H1 (cell line): Measurements from ENCODE around the gene MAGIX. TPM values are rescaled to one million over a fixed set of nuclear protein-coding genes. Genes with fewer than 3 reads are reported as not detected.

Source experiments
- CTCF ChIA-PET: fragments of 300-600 bp; sonication (Branson Sonifier 250); formaldehyde crosslinking; loops from one replicate; lab custom pipeline; 2021; ENCODE audit not compliant: partially characterized antibody; lab: Charles Lee
- POLR2A ChIA-PET: fragments of 300-600 bp; sonication (Branson Sonifier 250); formaldehyde crosslinking; loops from one replicate; lab custom pipeline; 2021; ENCODE audit warnings: inconsistent platforms; ENCODE audit not compliant: partially characterized antibody; lab: Charles Lee
- DNase-seq, 2 experiments: peaks; one replicate each; pipeline versions ENCODE4 v3.0.0 to v3.0.0-alpha.2; 2010 to 2022; ENCODE audit warnings: low spot score in 2 of 2, low read depth in 1 of 2, mixed read lengths in 1 of 2
- FAIRE-seq: peaks from 2 replicates; lab custom pipeline; 2011; peaks lifted over from hg19 to GRCh38; lab: Jason Lieb, UNC
- H2AFZ ChIP-seq: 2 replicates; pipeline ENCODE4 v1.8.1; 2012; ENCODE audit warnings: low read length, inconsistent platforms
- H2AK5ac ChIP-seq: 2 replicates; pipeline ENCODE4 v1.6.1; 2013; ENCODE audit warnings: low read depth, low read length
- H2BK120ac ChIP-seq: replicated peaks from 2 replicates; pipeline ENCODE3; 2013; ENCODE audit warnings: low read depth, low read length, inconsistent platforms
- H2BK12ac ChIP-seq: 2 replicates; pipeline ENCODE4 v1.6.1; 2013; ENCODE audit warnings: low read depth, low read length
- H2BK15ac ChIP-seq: 2 replicates; pipeline ENCODE4 v1.6.1; 2013; ENCODE audit warnings: low read length
- H2BK20ac ChIP-seq: 2 replicates; pipeline ENCODE4 v1.6.1; 2013; ENCODE audit warnings: low read length
- H2BK5ac ChIP-seq: 2 replicates; pipeline ENCODE4 v1.6.1; 2013; ENCODE audit warnings: low read depth, low read length
- H3K14ac ChIP-seq: 2 replicates; pipeline ENCODE4 v1.6.1; 2013; ENCODE audit warnings: inconsistent platforms; ENCODE audit not compliant: insufficient read length
- H3K18ac ChIP-seq: 2 replicates; pipeline ENCODE4 v1.6.1; 2013; ENCODE audit warnings: low read length; ENCODE audit errors: extremely low read depth
- H3K23ac ChIP-seq: 2 replicates; pipeline ENCODE4 v1.6.1; 2013; ENCODE audit warnings: inconsistent platforms; ENCODE audit not compliant: insufficient read length
- H3K23me2 ChIP-seq: 2 replicates; pipeline ENCODE4 v1.6.1; 2013; ENCODE audit warnings: low read depth, low read length
- H3K27ac ChIP-seq: 2 replicates; pipeline ENCODE4 v1.6.1; 2011; ENCODE audit warnings: low read depth, low read length, inconsistent platforms
- H3K27me3 ChIP-seq, 4 experiments: replicated peaks in 1 of 4; 1 replicate in 1 of 4; 2 replicates in 3 of 4; pipeline versions ENCODE4 v1.6.1 to v1.8.1; 2011 to 2013; ENCODE audit warnings: low read length in 3 of 4, mild to moderate bottlenecking in 3 of 4, inconsistent platforms in 2 of 4, mixed read lengths in 2 of 4, moderate library complexity in 1 of 4; ENCODE audit not compliant: control insufficient read depth in 3 of 4, insufficient read depth in 3 of 4; ENCODE audit errors: extremely low read depth in 1 of 4
- H3K36me3 ChIP-seq, 4 experiments: 2 replicates each; pipeline versions ENCODE4 v1.6.1 to v1.8.1; 2011 to 2013; ENCODE audit warnings: mild to moderate bottlenecking in 4 of 4, low read length in 3 of 4, moderate library complexity in 2 of 4, control low read depth in 1 of 4, inconsistent platforms in 1 of 4; ENCODE audit not compliant: insufficient read depth in 4 of 4, control insufficient read depth in 2 of 4
- H3K4ac ChIP-seq: replicated peaks from 2 replicates; pipeline ENCODE3; 2013; ENCODE audit warnings: low read length, low read depth, mixed read lengths, inconsistent platforms; ENCODE audit not compliant: insufficient read length
- H3K4me1 ChIP-seq, 4 experiments: replicated peaks in 1 of 4; 1 replicate in 1 of 4; 2 replicates in 3 of 4; pipeline versions ENCODE4 v1.6.1 to v1.8.1; 2011 to 2013; ENCODE audit warnings: low read length in 3 of 4, inconsistent platforms in 2 of 4, mixed read lengths in 1 of 4; ENCODE audit not compliant: insufficient read depth in 4 of 4, control insufficient read depth in 3 of 4
- H3K4me2 ChIP-seq, 2 experiments: 2 replicates each; pipeline versions ENCODE4 v1.6.1 to v1.8.1; 2011 to 2013; ENCODE audit warnings: low read depth in 2 of 2, low read length in 2 of 2, control low read depth in 1 of 2, inconsistent platforms in 1 of 2, mild to moderate bottlenecking in 1 of 2; ENCODE audit not compliant: insufficient read depth in 1 of 2
- H3K4me3 ChIP-seq, 4 experiments: fragments of 200-600, 300-600 bp in 1 of 4; sonication (generic), shearing (Covaris generic), sonication (Bioruptor Twin) in 1 of 4; 2 replicates each; pipeline versions ENCODE4 v1.5.1 to v1.8.1; 2011 to 2016; ENCODE audit warnings: low read length in 4 of 4, low read depth in 3 of 4, control low read depth in 2 of 4, inconsistent platforms in 2 of 4, mild to moderate bottlenecking in 2 of 4, mixed read lengths in 1 of 4, moderate library complexity in 1 of 4; ENCODE audit not compliant: insufficient read depth in 2 of 4; ENCODE audit errors: extremely low read depth in 1 of 4
- H3K56ac ChIP-seq: replicated peaks from 2 replicates; pipeline ENCODE3; 2013; ENCODE audit warnings: low read depth, mild to moderate bottlenecking, mixed read lengths, low read length, inconsistent platforms; ENCODE audit not compliant: insufficient read length
- H3K79me1 ChIP-seq: 2 replicates; pipeline ENCODE4 v1.6.1; 2013; ENCODE audit warnings: low read depth, low read length, control low read depth
- H3K79me2 ChIP-seq, 2 experiments: 2 replicates each; pipeline versions ENCODE4 v1.6.1 to v1.8.1; 2012 to 2013; ENCODE audit warnings: low read length in 2 of 2, mild to moderate bottlenecking in 2 of 2, inconsistent platforms in 1 of 2; ENCODE audit not compliant: insufficient read depth in 2 of 2, control insufficient read depth in 1 of 2
- H3K9ac ChIP-seq, 4 experiments: replicated peaks in 1 of 4; 1 replicate in 1 of 4; 2 replicates in 3 of 4; pipeline versions ENCODE4 v1.6.1 to v1.8.1; 2011 to 2013; ENCODE audit warnings: low read depth in 3 of 4, low read length in 3 of 4, control low read depth in 2 of 4, mild to moderate bottlenecking in 2 of 4, moderate library complexity in 2 of 4, inconsistent platforms in 1 of 4; ENCODE audit errors: extremely low read depth in 1 of 4
- H3K9me3 ChIP-seq, 2 experiments: 2 replicates each; pipeline versions ENCODE4 v1.6.1 to v1.8.1; 2012 to 2013; ENCODE audit warnings: mild to moderate bottlenecking in 2 of 2, moderate library complexity in 2 of 2, control low read depth in 1 of 2, inconsistent platforms in 1 of 2, low read depth in 1 of 2, low read length in 1 of 2, mixed read lengths in 1 of 2; ENCODE audit not compliant: insufficient read depth in 2 of 2
- H4K20me1 ChIP-seq, 2 experiments: replicated peaks in 1 of 2; 2 replicates each; pipeline versions ENCODE3 to v1.8.1; 2011 to 2013; ENCODE audit warnings: inconsistent platforms in 2 of 2, low read length in 2 of 2, mild to moderate bottlenecking in 1 of 2; ENCODE audit not compliant: insufficient read depth in 2 of 2, control insufficient read depth in 1 of 2
- H4K5ac ChIP-seq: 2 replicates; pipeline ENCODE4 v1.6.1; 2013; ENCODE audit warnings: low read length, low read depth, mixed read lengths, inconsistent platforms; ENCODE audit not compliant: insufficient read length
- H4K8ac ChIP-seq: 2 replicates; pipeline ENCODE4 v1.8.0; 2013; ENCODE audit warnings: mild to moderate bottlenecking, moderate library complexity, low read length, inconsistent platforms; ENCODE audit not compliant: insufficient read depth; ENCODE audit errors: extremely low read depth
- H4K91ac ChIP-seq: replicated peaks from 2 replicates; pipeline ENCODE3; 2013; ENCODE audit warnings: low read length, mixed read lengths, inconsistent platforms; ENCODE audit not compliant: insufficient read length
- EZH2 ChIP-seq: fragments of 200-600 bp; sonication (generic); IDR thresholded peaks from 2 replicates; pipeline ENCODE4 v1.7.1; 2012; ENCODE audit warnings: low read depth, mild to moderate bottlenecking, moderate library complexity, low read length, inconsistent platforms; ENCODE audit not compliant: severe bottlenecking
- GABPA ChIP-seq: IDR thresholded peaks from 2 replicates; pipeline ENCODE4 v1.6.1; 2011; ENCODE audit warnings: mild to moderate bottlenecking, low read length, moderate library complexity, borderline replicate concordance; ENCODE audit not compliant: insufficient read depth
- HDAC6 ChIP-seq: IDR thresholded peaks from one replicate; pipeline ENCODE4 v1.7.1; 2012; ENCODE audit warnings: low read depth, mild to moderate bottlenecking, inconsistent platforms, low read length, moderate library complexity
- POU5F1 ChIP-seq: IDR thresholded peaks from 2 replicates; pipeline ENCODE4 v1.6.1; 2011; ENCODE audit warnings: low read depth, mild to moderate bottlenecking, low read length, moderate library complexity
- RXRA ChIP-seq: IDR thresholded peaks from 2 replicates; pipeline ENCODE4 v1.6.1; 2011; ENCODE audit warnings: low read depth, mild to moderate bottlenecking, low read length, moderate library complexity; ENCODE audit not compliant: insufficient read depth
- SIN3A ChIP-seq, 2 experiments: IDR thresholded peaks in 1 of 2; conservative IDR thresholded peaks in 1 of 2; 2 replicates each; pipeline ENCODE4 v1.6.1; 2011 to 2012; ENCODE audit warnings: low read length in 2 of 2, improper control_type of control experiment in 1 of 2, low read depth in 1 of 2, mild to moderate bottlenecking in 1 of 2
- WGBS, 2 experiments: shearing (Covaris generic) in 1 of 2; methylation state at CpG; one replicate each; pipeline versions ENCODE4 v1.1.6 to v1.1.7; 2013 to 2015; ENCODE audit warnings: low lambda C conversion rate in 2 of 2, mixed read lengths in 2 of 2, inconsistent platforms in 1 of 2, low coverage in 1 of 2, missing lambda C conversion rate in 1 of 2; ENCODE audit not compliant: insufficient replicate concordance in 2 of 2, insufficient coverage in 1 of 2, insufficient read length in 1 of 2; ENCODE audit errors: extremely low coverage in 1 of 2, missing lambda C conversion rate in 1 of 2; 5-methylcytosine and 5-hydroxymethylcytosine counted together
- polyA plus RNA-seq, 7 experiments: library from polyadenylated mRNA; depleted of rRNA in 3 of 7; stranded (reverse) in 5 of 7; unstranded in 2 of 7; fragments of >200 nt in 5 of 7; fragments of 200-250 nt in 2 of 7; gene quantifications; 1 replicate in 5 of 7; 2 replicates in 1 of 7; 4 replicates in 1 of 7; pipeline versions ENCODE4 v1.2.1 to v1.2.3, GENCODE V29; 2011 to 2013; ENCODE audit warnings: missing spikeins in 2 of 7, mixed read lengths in 2 of 7
- total RNA-seq: library from RNA; stranded (reverse); fragmentation: NEBNext Ultra II Directional; extraction: Animal tissue kit (Norgen Biotek cat#: 25700); gene quantifications from 2 replicates; pipeline ENCODE4 v1.2.1, GENCODE V29; 2021
- TF ChIP-seq, protein P1 (sequence below): IDR thresholded peaks from 2 replicates; pipeline ENCODE4 v1.6.1; 2011; ENCODE audit warnings: low read length, improper control_type of control experiment
- TF ChIP-seq, protein P2 (sequence below), 3 experiments: IDR thresholded peaks; 1 replicate in 2 of 3; 2 replicates in 1 of 3; pipeline versions ENCODE4 v1.5.1 to v1.6.1; 2011; ENCODE audit warnings: low read length in 3 of 3, mild to moderate bottlenecking in 3 of 3, inconsistent platforms in 2 of 3, low read depth in 1 of 3, moderate library complexity in 1 of 3; ENCODE audit not compliant: insufficient read depth in 1 of 3; ENCODE audit errors: control extremely low read depth in 1 of 3
- TF ChIP-seq, protein P3 (sequence below): IDR thresholded peaks from 2 replicates; pipeline ENCODE4 v1.6.1; 2011; ENCODE audit warnings: low read depth, mild to moderate bottlenecking, low read length; ENCODE audit not compliant: insufficient read depth

Gene MAGIX
- total and polyA plus RNA-seq, 2 of the 8 experiments (the other 6 are each of a cell fraction or from before 2014, with no cell fraction given) = 0.37 to 1.1 TPM

DNA sequence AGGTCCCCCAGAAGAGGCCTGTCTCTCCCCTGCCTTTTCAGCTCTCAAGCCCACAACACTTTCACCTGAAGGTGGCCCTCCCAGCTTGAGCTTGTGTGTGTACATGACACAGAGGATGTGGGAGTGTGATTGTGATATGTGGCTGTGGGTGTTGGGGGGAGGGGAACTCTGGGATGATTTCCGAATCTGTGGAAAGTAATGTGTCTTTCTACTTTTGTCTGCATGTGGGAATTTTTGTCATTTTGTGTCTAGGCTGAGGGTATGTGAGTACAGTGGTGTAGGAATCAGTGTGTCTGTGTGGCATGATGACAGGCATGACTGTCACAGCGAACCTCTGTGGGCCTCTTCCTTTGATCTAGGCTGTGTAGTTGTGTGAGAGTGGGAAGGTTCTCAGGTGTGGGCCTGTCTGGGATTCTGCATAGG, 31.0 kb downstream of the MAGIX start:
- Histone ChIP-seq H3K4me1 (peaks cover 0 to 4% (median 0%) of the 10 kb centered on the region in 4 experiments; a peak in 2 of 7 replicates), H2BK5ac (no peak overlapping the region), H4K8ac (no peak overlapping the region), H4K91ac (no peak overlapping the region), H2BK15ac (no peak overlapping the region), H3K4me3 (no peak overlapping the region), H3K27ac (no peak overlapping the region), H2AK5ac (no peak overlapping the region), H2BK20ac (no peak overlapping the region), H3K36me3 (no peaks in the 10 kb centered on the region), H2BK12ac (no peak overlapping the region), H3K79me1 (no peaks in the 10 kb centered on the region), H2AFZ (no peak overlapping the region), H3K56ac (no peak overlapping the region), H4K5ac (no peak overlapping the region), H3K4me2 (no peak overlapping the region), H4K20me1 (no peaks in the 10 kb centered on the region), H3K23ac (no peak overlapping the region), H3K79me2 (no peaks in the 10 kb centered on the region), H2BK120ac (no peak overlapping the region), H3K23me2 (no peaks in the 10 kb centered on the region), H3K9me3 (no peaks in the 10 kb centered on the region), H3K27me3 (no peaks in the 10 kb centered on the region), H3K4ac (no peak overlapping the region), H3K14ac (no peak overlapping the region), H3K9ac (no peak overlapping the region), H3K18ac (no peak overlapping the region)
- ChIA-PET POLR2A (no interaction called here), CTCF (interaction anchor here (0.7 to 2.5 kb wide), 12 partner anchors 15 to 146 kb away, joined by 3 to 22 read pairs (median 7); partner anchors contain the start of gene CCDC22)
- FAIRE-seq (no peak), DNase-seq (no peak)
- 80% methylated on average over 1 of the region's 2 CpGs; no CpG with 5 or more reads in 1 of the 2 experiments for WGBS, 2 experiments
- TF ChIP-seq, protein P1, sequence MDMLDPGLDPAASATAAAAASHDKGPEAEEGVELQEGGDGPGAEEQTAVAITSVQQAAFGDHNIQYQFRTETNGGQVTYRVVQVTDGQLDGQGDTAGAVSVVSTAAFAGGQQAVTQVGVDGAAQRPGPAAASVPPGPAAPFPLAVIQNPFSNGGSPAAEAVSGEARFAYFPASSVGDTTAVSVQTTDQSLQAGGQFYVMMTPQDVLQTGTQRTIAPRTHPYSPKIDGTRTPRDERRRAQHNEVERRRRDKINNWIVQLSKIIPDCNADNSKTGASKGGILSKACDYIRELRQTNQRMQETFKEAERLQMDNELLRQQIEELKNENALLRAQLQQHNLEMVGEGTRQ = no peak
- no peak for TF ChIP-seq SIN3A (conservative IDR thresholded peaks at IDR 0.05 in 1 of 2, IDR thresholded peaks at IDR 0.05 in 1 of 2; ENCODE audit: low read depth in 1 of 2, low read length in 2 of 2)
- no peak for TF ChIP-seq POU5F1
- TF ChIP-seq RXRA = no peak
- TF ChIP-seq, protein P2, sequence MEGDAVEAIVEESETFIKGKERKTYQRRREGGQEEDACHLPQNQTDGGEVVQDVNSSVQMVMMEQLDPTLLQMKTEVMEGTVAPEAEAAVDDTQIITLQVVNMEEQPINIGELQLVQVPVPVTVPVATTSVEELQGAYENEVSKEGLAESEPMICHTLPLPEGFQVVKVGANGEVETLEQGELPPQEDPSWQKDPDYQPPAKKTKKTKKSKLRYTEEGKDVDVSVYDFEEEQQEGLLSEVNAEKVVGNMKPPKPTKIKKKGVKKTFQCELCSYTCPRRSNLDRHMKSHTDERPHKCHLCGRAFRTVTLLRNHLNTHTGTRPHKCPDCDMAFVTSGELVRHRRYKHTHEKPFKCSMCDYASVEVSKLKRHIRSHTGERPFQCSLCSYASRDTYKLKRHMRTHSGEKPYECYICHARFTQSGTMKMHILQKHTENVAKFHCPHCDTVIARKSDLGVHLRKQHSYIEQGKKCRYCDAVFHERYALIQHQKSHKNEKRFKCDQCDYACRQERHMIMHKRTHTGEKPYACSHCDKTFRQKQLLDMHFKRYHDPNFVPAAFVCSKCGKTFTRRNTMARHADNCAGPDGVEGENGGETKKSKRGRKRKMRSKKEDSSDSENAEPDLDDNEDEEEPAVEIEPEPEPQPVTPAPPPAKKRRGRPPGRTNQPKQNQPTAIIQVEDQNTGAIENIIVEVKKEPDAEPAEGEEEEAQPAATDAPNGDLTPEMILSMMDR (IDR thresholded peaks at IDR 0.05; ENCODE audit: control extremely low read depth in 1 of 3, insufficient read depth in 1 of 3, low read depth in 1 of 3, low read length in 3 of 3) = no peak
- TF ChIP-seq EZH2 = no peak
- no peak for TF ChIP-seq HDAC6
- TF ChIP-seq GABPA = no peak
- TF ChIP-seq, protein P3, sequence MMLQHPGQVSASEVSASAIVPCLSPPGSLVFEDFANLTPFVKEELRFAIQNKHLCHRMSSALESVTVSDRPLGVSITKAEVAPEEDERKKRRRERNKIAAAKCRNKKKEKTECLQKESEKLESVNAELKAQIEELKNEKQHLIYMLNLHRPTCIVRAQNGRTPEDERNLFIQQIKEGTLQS = no peak
